KMS-11 (cell line): ENCODE measurements around the gene GATA5.

Experiments
- H2AFZ ChIP-seq: fragments of 200-600 bp; sonication (generic); 2 replicates; pipeline ENCODE4 v1.6.1; 2016; ENCODE audit warnings: antibody characterized with exemption, mixed run types, low read depth
- H3K27ac ChIP-seq: fragments of 200-600 bp; sonication (generic); 2 replicates; pipeline ENCODE4 v1.6.1; 2016; ENCODE audit warnings: mild to moderate bottlenecking, mixed run types
- H3K27me3 ChIP-seq: fragments of 200-600 bp; sonication (generic); 2 replicates; pipeline ENCODE4 v1.6.1; 2017; ENCODE audit warnings: mild to moderate bottlenecking, low read depth, mixed run types, moderate library complexity; ENCODE audit not compliant: insufficient read depth
- H3K36me3 ChIP-seq: fragments of 200-600 bp; sonication (generic); 2 replicates; pipeline ENCODE4 v1.6.1; 2017; ENCODE audit warnings: mild to moderate bottlenecking, mixed run types; ENCODE audit not compliant: insufficient read depth
- H3K4me1 ChIP-seq: fragments of 200-600 bp; sonication (generic); 2 replicates; pipeline ENCODE4 v1.6.1; 2016; ENCODE audit warnings: mild to moderate bottlenecking, low read depth, mixed run types; ENCODE audit not compliant: poor library complexity, severe bottlenecking
- H3K4me2 ChIP-seq: fragments of 200-600 bp; sonication (generic); 2 replicates; pipeline ENCODE4 v1.7.0; 2016; ENCODE audit warnings: mild to moderate bottlenecking, mixed run types
- H3K4me3 ChIP-seq: fragments of 200-600 bp; sonication (generic); IDR thresholded peaks from 2 replicates; pipeline ENCODE4 v1.6.1; 2017; ENCODE audit warnings: low read depth, low read length, mixed read lengths; ENCODE audit not compliant: insufficient read depth
- H3K79me2 ChIP-seq: fragments of 200-600 bp; sonication (generic); 2 replicates; pipeline ENCODE4 v1.6.1; 2016; ENCODE audit warnings: low read depth, mixed run types; ENCODE audit not compliant: insufficient read depth
- H3K9ac ChIP-seq: fragments of 200-600 bp; sonication (generic); 2 replicates; pipeline ENCODE4 v1.6.1; 2016; ENCODE audit warnings: mild to moderate bottlenecking, mixed run types
- H4K20me1 ChIP-seq: fragments of 200-600 bp; sonication (generic); 2 replicates; pipeline ENCODE4 v1.6.1; 2016; ENCODE audit warnings: mild to moderate bottlenecking, mixed run types; ENCODE audit not compliant: insufficient read depth
- CTCF ChIP-seq: fragments of 200-600 bp; sonication (generic); conservative IDR thresholded peaks from 2 replicates; pipeline ENCODE4 v1.6.1; 2017; ENCODE audit warnings: low read depth, mild to moderate bottlenecking, antibody characterized with exemption, low read length, moderate library complexity, mixed read lengths

The GATA5 gene

GRCh38 chr20:62475772-62476055, at the start of gene GATA5:
GATA5 (minus strand) TSS chr20:62475995; CDS start chr20:62475521, 474 bp downstream.
- no peak within 1 kb of the TSS for H3K4me2 ChIP-seq
- no peaks in the 10 kb centered on the region for H3K36me3 ChIP-seq
- no peak within 1 kb of the TSS for H3K9ac ChIP-seq
- no peaks in the 10 kb centered on the region for H3K79me2 ChIP-seq
- H3K27ac ChIP-seq = no peak within 1 kb of the TSS
- H3K4me3 ChIP-seq = no peak within 1 kb of the TSS
- TF ChIP-seq CTCF = no peak
- no peaks in the 10 kb centered on the region for H3K4me1 ChIP-seq
- no peaks in the 10 kb centered on the region for H4K20me1 ChIP-seq
- H3K27me3 ChIP-seq = peaks cover 92% of the 10 kb centered on the region
- H2AFZ ChIP-seq = no peak within 1 kb of the TSS

- Histone ChIP-seq H3K4me1 (no peaks in the 10 kb centered on the region), H4K20me1 (no peaks in the 10 kb centered on the region), H3K27me3 (peaks cover 100% of the 10 kb centered on the region), H3K9ac (no peak overlapping the region), H2AFZ (no peak overlapping the region), H3K4me2 (no peak overlapping the region), H3K4me3 (no peak overlapping the region), H3K79me2 (no peaks in the 10 kb centered on the region), H3K27ac (no peak overlapping the region), H3K36me3 (no peaks in the 10 kb centered on the region)
- TF ChIP-seq CTCF = no peak
These were observed 49.2 kb upstream of the GATA5 start for GRCh38 chr20:62525014-62525413.

- Histone ChIP-seq H3K27ac (no peak overlapping the region), H3K9ac (no peak overlapping the region), H3K4me2 (no peak overlapping the region), H3K36me3 (no peaks in the 10 kb centered on the region), H3K79me2 (no peaks in the 10 kb centered on the region), H3K27me3 (peaks cover 100% of the 10 kb centered on the region), H4K20me1 (no peaks in the 10 kb centered on the region), H3K4me3 (no peak overlapping the region), H2AFZ (no peak overlapping the region), H3K4me1 (no peaks in the 10 kb centered on the region)
- TF ChIP-seq CTCF = no peak
These were observed 48.7 kb upstream of the GATA5 start for GRCh38 chr20:62524505-62524911.

- Histone ChIP-seq H3K9ac (no peak overlapping the region), H3K4me2 (no peak overlapping the region), H3K27me3 (peaks cover 100% of the 10 kb centered on the region), H3K4me3 (no peak overlapping the region), H3K79me2 (no peaks in the 10 kb centered on the region), H4K20me1 (no peaks in the 10 kb centered on the region), H3K4me1 (no peaks in the 10 kb centered on the region), H2AFZ (no peak overlapping the region), H3K27ac (no peak overlapping the region), H3K36me3 (no peaks in the 10 kb centered on the region)
- no peak for TF ChIP-seq CTCF
These were observed 47.8 kb upstream of the GATA5 start for GRCh38 chr20:62523473-62524203.
